K562 (cell line): ENCODE results near the gene EYA2.

Experiments
- NKRF ChIP-seq: fragments of 450-650 bp; IDR thresholded peaks from 2 replicates; pipeline ENCODE4 v1.6.1; 2016; ENCODE audit warnings: borderline replicate concordance
- PCBP1 ChIP-seq: fragments of 200-400 bp; formaldehyde crosslinking; IDR thresholded peaks from 2 replicates; pipeline ENCODE4 v1.6.1; 2018; ENCODE audit warnings: mild to moderate bottlenecking, low read depth, low read length; ENCODE audit not compliant: poor library complexity, severe bottlenecking
- REST ChIP-seq, 2 experiments: fragments of 450-650 bp; formaldehyde crosslinking in 1 of 2; IDR thresholded peaks; 2 replicates each; pipeline versions ENCODE4 v1.4.0 to v1.6.1; 2014 to 2020; ENCODE audit warnings: mild to moderate bottlenecking in 2 of 2, borderline replicate concordance in 1 of 2, low read depth in 1 of 2

- TF ChIP-seq REST (IDR thresholded peaks at IDR 0.05; ENCODE audit: borderline replicate concordance) (no peak), REST (CRISPR knock-in tag; IDR thresholded peaks at IDR 0.05; ENCODE audit: low read depth) (no peak), NKRF (no peak), PCBP1 (no peak)
Measured at GRCh38 chr20:47144463-47144862, 249.8 kb downstream of the EYA2 start.
